Measurements from ENCODE around the gene TMEM245.
A peak's percentile ranks its signal among the peaks of the same experiment; 100 is the strongest.

TMEM245 gene

DNA sequence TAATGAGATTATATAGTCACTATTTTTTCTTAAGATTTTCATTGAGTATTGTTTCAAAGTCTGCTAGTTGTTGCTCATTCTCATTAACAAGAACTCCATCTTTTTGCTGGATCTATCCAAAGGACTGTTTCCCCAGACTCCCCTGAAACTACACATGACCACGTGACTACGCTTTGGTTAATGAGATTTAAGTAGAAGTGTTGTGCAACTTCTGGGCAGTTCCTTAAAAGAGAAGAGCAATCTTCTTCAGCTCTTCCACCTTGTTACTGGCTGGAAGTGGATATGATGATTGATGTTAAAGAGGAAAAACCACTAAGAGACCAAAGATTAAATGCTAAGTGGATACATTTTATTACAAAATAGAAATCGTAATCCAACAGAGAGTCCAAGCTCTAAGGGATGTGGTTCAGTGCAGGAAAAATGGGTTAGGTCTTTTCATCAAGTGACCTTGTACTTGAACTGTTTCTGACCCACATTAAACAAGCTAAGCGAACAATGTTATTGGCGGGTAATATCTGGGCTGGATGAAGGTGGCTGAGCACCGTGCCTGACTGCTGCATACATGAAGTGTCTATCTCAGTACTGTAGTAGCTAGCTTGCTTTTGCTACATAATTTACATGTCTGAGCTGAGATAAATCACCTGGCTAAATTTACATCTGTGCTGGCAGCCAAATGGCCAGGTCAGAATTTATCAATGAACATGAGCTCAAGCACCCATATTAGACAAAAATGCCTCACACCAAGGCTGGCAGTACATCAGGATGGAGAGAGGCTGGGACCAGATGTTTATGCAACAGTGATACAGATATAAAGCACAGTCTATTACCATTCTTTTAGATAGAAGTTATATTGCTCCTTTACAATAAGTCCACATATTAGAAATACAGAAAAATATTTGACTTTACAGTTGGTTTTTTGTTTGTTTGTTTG is 98.9 kb downstream of the TMEM245 start:
- DNase-seq: no peak

DNA sequence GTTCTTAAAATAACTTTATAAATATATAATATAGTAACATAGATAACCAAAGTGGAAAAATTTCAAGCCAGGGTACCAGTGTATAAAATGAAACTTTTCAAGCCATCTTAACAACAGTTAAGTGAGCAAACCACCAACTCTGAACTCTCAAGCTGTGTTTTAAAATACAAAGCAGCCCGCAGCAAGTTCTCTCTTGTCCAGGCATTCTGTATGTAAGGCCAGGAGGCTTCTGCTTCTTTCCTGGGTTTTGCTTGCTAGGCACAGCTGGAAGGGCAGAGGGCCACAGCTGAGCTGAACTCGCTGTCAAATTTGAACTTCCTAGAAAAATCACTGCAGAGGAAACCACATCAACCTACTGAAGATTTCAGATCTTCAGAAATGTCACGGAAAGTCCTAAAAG is 99.6 kb downstream of the TMEM245 start:
- no peak for DNase-seq

DNA sequence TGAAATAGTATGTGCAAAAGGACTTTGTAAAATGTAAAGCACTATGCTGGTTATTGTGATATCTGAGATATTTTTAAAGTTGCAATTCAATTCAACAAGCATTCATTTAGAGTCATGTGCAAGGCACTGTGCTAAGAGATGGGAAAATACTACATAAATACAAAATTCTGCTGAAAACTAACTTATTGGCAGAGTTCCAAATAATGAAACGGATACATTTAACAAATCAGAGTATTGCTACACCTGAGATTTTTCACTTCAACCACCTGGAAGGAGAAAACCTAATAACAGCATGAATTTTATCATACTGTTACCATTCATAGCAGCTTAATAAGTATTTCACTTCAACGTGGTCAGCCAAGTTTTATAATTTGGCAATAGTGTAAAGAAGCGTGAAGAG is 100.3 kb downstream of the TMEM245 start:
- DNase-seq: no peak

DNA sequence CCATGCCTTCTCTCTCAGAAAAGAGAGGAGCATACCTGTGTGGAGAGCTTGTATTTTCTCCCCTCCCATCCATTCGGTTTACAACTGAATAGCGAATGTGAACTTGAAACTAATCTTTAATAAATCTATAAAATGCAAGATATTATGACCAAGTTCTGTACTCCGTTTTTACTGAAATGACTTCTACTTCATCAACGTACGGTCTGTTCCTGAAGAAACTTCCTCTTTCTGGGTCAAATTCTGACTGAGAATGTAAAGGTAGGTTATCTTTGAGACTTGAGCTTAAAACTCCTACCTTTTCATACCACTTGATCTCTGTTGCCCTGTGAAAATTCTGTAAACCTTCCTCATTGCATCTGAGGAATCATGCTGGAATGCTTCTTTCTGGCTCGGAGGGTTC is 102.3 kb downstream of the TMEM245 start:
- DNase-seq: no peak

DNA sequence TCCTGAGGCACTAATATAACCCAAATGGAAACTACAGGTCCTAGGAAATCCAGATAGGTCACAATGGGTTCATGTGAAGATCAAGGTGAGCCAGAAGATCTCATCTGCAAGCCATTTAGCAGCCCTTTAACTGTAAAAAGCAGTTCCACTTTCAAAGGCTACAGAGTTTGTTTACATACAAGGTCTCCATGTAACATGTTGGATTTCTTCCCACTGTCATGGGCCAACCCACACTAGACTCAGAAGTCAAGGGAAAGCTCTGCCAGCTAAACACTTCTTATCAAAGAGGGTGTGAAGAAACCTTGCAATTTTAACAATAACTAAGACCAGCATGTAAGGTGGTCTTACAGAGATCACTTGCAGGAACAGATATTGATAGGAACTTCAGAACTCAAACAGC is 102.7 kb downstream of the TMEM245 start:
- no peak for DNase-seq

DNA sequence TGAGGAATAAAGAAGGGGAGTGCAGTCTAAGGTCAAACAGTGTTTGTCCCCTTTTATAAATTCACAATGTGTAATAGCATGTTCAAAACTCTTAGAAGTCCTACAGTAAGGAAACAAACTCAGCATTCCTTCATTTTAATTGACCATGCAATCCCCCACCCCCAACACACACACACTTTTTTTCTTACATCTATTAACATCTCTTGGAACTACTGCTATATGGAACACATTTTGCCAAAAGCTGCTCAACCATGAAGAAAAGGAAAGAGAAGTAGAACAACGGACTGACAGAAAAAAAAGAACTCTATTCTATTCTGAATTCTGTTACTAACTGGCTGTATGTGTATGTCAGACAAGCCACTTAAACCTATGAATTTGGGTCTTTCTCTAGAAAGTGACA is 103.6 kb downstream of the TMEM245 start:
- DNase-seq: no peak

DNA sequence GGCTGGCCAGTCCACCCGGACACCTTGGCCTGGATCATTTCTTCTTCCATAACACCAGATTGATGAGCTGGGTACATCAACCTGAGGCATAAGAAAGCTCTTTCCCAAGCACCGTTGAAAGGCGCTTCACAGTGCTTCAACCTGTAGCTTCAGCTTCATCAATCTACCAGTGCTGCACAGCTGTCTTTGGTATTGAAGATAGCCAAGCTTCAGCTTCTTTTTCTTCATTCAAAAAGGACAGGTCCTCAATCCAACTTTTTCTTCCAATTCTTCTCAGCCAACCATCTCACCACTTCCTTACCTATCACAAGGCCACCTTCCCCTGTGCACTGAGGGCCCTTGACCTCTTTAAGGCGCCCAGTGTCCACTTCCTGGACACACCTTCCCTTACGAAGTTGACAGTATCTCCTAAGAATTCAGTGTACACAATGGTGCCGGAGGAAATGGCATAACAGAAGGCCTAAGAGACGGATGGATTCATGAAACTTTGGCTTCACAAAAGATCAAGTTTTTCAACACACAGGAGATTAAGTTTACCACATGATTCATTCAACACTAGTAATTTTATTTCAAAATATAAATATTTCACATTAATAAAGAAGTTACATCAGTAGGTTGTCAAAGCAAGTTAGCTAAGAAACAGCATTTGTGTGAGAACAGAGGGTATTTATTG is 105.0 kb downstream of the TMEM245 start:
- no peak for DNase-seq

DNA sequence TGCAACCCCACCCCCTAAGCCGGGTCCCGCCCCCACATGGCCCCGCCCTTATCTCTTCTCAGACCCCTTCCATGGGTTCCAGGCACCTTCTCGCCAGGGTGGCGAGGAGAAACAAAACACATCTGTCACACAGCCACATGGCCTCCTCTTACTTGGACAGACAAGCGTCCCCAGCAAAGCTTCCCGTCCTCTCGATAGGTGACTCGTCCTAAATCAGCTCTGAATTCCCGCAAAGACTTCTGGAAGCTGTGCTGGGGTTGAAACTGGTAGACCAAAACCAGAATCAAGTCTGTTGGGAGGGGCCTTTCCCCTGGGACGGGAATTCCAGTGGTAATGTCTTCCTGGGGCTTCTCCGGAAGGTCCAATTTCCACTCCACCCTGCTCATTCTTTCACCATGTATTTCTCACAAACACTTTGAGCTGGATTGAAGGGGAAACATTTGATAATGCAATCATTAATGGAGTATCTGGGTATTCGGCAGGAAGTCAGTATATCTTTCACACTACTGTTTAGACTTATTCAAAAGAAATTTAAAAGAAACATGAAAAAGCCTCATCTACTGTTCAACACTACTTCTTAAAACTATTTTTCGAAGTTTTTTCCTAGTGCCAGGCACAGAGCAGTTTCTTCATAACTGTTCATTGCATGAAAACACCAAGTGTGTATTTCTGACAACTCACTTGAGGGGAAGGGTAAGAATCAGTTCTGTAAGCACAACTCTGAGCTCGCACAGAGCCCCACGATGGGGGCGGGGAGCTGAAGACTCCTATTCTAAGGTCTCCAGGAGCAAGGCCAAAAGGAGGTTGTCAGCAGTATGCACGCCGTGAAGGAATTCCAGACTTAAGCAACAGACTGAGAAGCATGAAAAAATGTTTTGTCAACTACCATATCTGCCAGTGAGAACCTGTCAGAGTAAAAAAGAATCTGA is 105.8 kb downstream of the TMEM245 start:
- no peak for DNase-seq

DNA sequence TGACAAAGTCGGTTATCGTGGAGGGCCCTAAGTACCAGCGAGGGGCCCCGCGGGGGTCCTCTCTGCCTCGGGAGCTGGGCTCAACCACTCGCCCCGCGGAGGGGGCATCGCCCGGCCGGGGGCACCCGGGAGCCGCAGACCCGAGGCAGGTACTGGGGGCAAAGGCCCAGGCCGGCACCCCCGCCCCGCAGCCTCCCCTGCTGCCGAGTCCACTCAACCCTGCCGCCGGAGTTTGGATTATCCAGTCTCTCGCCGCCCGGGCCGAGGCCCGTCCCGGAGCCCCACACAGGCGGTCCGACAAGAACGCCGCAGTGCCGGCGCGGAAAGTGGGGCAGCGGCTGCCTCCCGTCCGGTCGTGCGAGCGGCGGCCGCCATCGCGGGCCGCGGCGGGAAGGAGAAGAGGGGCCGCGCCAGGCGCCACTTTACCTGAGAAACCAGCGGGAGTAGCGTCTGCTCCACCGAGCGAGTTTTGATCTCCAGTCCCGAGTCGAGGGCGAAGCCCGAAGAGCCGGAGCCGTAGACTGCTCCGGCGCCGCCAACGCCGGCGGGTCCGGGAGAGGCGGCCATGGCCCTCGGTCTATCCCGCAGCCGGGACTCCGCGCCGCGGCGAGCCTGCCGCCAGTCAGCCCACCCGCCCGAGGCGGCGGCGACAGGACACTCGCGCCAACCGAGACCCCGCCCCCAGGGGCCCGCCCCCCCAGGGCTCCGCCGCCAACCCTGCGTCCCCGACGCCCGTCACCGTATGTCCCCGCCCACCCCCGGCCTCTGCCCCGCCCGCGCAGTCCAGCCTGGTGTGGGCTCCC is 106.7 kb downstream of the TMEM245 start, which contains the start of gene CTNNAL1:
CTNNAL1 (minus strand) TSS at position 624 of the 803 bp plus-strand sequence; CDS start at position 567, 57 bp downstream.
- DNase-seq: peak; percentile 80 to 84

DNA sequence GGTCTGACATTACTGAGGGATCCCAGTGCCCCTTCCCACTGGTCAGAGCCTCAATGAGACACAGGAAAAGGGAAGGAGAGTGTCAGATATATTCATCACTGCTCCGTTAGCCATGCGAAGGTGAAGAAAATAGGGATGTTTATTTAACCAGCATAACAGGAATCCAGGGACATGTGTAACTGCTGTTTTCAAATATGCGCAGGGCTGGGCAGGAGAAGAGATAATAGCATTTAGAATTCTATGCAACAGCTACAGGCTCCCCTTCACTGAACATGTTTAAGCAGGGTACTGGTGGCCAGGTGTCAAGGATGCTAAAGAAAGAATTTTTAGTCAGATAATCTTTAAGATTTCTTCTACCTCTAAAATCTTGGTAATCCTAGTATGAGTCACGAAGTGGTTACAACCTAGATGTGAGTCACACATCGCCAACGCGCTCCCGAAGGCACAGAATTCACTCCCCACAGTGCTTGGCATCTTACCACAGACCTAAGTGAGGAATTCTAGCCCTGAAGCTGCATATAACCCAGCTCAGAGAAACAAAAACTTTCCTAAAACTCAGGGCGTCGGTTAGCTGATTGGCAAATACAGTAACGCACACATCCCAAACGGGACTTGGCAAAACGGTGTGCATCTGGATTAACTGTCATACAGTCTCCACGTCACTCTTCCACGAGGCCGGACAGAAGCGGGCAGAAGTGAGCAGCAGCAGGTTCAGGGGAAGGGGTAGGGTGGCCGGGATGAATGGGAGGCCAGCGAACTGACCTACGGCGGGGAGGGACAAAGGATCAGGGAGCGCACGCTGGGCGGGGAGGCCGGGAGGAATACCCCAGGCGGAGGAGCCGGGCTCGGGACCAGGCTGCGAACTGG is 107.5 kb downstream of the TMEM245 start:
- peak in 1 of 2 experiments; percentile 12 for DNase-seq

DNA sequence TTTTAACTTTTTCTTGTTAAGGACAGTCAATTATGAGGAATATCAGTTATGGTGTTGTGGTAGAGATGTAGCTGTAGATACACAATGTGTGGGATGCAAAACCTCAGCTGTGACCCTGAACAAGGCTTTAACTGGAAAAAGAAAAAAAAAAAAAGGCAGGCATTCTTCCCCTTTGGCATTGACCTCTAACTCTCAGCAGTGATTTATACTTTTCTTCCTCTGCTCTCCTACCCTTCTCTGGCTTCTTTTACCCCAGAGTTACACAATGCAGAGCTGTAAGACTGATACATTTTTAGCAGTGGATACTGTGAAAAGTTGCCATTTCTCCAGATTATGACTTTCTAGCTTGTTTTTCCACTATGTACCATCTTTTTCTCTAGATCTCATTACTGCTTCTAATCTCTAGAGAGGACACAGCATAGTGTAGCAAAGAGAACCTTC is 108.5 kb downstream of the TMEM245 start:
- DNase-seq: no peak

DNA sequence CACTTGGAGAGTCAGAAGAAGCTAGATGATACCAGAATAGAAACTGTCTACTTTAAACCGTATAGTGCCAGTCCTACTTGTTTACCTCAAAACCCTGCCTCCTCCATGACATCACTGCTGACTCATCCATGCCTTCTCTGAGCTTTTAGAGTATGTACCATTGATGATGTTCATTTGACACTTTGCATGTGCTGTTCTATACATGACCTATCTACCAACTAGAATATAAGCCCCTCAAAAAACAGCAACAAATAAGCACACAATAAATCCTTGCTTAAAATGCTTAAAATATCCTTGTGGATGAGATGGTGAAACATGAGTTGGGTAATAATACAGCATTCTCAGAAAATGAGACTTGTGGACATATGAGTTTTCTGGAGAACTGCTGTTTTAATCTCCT is 109.0 kb downstream of the TMEM245 start:
- DNase-seq: no peak

DNA sequence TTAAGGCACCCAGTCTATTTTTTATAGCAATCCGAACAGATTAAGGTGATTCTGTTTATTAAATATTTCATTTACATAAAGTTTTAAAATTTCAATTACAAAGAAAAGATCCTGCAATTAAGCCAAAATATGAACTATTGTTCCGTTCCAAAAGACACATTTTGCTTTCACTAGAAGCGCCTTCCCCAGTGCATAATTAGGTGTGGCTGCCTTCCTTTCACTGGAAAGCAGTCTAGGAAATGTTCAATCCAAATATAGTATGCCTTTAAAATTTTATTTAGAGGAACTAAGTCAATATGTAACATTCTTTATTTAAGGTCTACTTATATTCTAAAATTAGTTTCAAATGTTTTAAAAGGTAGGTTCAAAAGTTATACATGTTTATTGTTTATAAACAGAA is 114.1 kb downstream of the TMEM245 start:
- DNase-seq: no peak

DNA sequence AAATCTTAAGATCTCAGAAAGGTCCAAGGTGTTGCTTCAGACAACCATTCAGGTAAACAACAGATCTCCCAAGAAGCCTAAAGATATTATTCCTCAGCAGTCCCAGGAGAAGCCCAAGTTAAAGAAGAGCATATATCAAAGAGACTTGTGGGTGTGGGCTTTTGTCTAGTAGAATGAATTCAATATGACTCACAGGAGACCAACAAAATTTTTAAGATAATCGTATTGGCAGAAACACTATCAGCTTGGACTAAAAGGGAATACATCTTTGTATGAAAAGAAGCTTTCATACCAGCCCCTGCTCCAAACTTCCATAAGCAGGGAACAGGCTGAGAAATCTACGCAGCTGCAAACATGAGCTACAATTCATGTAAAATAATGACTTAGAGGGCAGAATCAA is 116.6 kb downstream of the TMEM245 start:
- DNase-seq: no peak

DNA sequence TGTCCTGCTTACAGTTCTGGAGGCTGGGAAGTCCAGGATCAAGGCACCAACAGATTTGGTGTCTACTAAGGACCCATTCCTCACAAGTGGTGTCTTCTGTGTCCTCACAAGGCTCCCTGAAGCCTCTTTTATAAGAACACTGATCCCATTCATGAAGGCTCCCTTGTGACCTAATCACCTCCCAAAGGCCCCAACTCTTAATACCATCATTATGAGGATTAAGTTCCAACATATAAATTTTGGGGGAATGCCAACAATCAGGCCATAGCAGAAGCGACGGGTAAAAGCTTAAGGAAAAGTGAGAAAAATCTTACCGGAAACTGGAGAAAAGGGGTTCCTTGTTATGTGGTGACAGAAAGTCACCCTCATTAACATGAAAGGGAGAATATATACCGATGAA is 117.6 kb downstream of the TMEM245 start:
- DNase-seq: no peak

DNA sequence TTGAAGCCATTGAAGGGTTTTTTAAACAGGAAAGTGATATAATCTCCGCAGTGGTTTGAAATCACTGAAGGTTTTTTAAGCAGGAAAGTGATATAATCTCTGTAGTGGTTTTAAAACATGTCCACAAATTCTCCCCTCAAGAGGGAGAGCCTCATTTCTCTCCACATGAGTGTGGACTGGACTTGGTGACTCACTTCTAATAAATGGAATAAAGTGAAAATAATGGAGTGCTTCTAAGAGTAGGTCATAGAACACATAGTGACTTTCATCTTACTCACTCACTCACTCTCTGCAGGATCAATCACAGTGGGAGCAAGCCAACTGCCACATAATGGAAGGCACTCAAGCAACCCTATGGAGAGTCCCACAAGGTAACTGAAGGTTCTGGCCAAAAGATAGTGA is 118.5 kb downstream of the TMEM245 start:
- no peak for DNase-seq

DNA sequence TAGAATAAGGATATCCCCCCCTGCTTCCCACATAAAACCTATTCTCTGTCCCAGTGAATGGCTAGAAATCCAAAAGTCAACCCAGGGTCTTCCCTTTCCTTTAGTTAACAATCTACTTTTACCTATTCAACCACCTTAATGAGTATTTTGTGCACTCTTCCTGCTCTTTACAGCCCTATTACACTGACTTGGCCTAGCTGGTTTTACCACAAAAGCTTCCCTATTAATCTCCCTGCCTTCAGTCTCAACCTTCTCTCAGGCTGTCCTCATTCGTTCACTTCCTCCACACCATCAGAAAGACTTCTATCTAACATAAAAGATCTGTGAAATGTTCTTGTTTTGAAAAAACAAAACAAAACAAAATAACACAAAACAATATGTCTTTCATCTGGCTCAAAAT is 122.6 kb downstream of the TMEM245 start:
- DNase-seq: no peak

DNA sequence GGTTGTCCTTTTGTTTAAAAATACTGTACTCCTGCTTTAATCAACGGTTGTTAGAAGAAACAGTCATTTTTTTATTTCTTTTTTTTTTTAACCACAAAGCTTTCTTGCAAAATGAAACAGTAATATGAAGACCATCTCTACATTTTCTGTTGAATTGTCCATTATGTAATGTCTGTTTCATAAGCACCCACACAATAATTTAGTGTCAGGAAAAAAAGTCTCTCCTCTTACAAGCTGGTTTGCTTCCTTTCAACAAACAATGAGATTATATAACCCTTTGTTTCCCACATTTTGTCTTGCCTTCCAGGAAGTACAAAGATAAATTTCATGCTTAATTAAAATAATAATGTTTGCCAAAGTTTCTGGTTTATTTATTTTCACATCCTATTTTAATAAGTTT is 123.1 kb downstream of the TMEM245 start:
- DNase-seq: no peak

DNA sequence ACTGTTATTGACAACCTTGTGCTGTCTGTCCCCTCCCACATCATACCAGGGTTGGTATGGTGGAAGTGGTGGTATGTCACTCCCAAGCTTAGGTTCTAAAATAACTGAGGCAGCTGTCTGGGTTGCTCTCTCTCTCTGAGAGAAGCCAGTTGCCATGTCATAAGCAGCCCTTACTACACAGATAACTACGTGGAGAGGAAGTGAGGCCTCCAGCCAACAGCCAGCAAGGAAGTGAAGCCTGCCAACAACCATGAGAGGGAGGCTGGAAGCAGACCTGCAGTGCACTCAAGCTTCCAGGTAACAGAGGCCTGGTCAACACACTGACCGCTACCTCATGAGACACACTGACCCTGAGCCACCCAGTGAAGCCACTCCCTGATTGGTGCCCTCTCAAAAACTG is 125.1 kb downstream of the TMEM245 start:
- DNase-seq: no peak

DNA sequence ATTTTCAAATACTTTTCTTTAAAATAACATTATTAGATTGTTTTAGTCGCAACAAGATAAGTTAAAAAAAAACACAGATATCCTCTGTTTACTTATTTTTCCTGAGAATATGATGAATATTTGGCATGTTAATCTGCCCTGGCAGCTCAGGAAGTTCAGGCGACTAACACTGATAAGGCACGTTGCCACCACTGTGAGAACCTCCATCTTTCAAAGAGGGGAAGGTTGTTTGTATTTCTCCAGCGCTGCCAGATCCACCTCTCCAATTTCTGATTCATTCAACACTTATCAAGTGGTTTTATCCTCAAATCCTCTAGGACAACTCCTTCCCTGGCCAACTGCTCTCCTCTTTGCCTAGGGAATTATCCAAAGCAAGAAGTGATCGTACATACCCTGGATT is 128.3 kb downstream of the TMEM245 start:
- no peak for DNase-seq

DNA sequence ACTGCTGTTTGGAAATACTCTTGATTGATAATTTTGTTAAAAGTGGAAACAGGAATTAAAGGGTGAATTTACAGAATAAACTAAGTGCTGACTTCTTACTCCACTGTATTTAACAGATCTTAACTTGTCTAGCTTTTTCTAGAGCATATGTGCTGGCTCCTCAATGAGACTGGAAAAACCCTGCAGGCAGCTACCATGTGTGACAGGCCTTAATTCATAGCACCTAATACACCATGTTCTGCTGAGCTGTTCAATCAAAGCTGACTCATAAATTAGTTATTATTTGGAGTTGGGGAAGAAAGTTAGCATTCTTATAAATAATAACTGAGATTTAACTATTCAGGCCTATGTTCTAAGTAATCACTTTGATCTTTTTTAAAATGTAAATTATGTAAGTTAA is 135.9 kb downstream of the TMEM245 start:
- DNase-seq: no peak
